Panc1 (cell line): Measurements from ENCODE around the gene MXD4. TPM values are rescaled to one million over a fixed set of nuclear protein-coding genes. Genes with fewer than 3 reads are reported as not detected.

Experiments
- ATAC-seq: fragments of 200-7000 bp; cut with Tn5 transposase; 2 replicates; pipeline ENCODE4 v1.9.1; 2020; ENCODE audit warnings: mild to moderate bottlenecking, moderate library complexity
- BruUV-seq: library from RNA; stranded (reverse); fragments of 400-500 nt; replicated peaks from 2 replicates; lab custom pipeline; 2021; lab: Mats Ljungman, UMichigan
- CTCF ChIA-PET: fragments of 300-600 bp; sonication (Branson Sonifier 250); formaldehyde crosslinking; loops from one replicate; lab custom pipeline; 2022; ENCODE audit warnings: antibody characterized with exemption; lab: Charles Lee
- POLR2A ChIA-PET: fragments of 300-600 bp; sonication (Branson Sonifier 250); formaldehyde crosslinking; loops from one replicate; lab custom pipeline; 2022; ENCODE audit warnings: antibody characterized with exemption; lab: Charles Lee
- DNase-seq: peaks from one replicate; pipeline ENCODE4 v3.0.0-alpha.2; 2010; ENCODE audit warnings: low read depth, low spot score
- H3K27ac ChIP-seq: 2 replicates; pipeline ENCODE4 v1.5.1; 2011; ENCODE audit warnings: mild to moderate bottlenecking, low read length, inconsistent platforms
- H3K27me3 ChIP-seq: fragments of 200-500 bp; sonication (Bioruptor generic); 2 replicates; pipeline ENCODE4 v1.6.0; 2014; ENCODE audit warnings: low read length, inconsistent platforms; ENCODE audit not compliant: control insufficient read depth, insufficient read depth
- H3K36me3 ChIP-seq: fragments of 200-500 bp; sonication (Bioruptor generic); 2 replicates; pipeline ENCODE4 v1.5.1; 2014; ENCODE audit warnings: inconsistent platforms, mild to moderate bottlenecking, low read length, moderate library complexity; ENCODE audit not compliant: control insufficient read depth, insufficient read depth
- H3K4me1 ChIP-seq: 2 replicates; pipeline ENCODE4 v1.5.1; 2011; ENCODE audit warnings: inconsistent platforms, mild to moderate bottlenecking, low read length, moderate library complexity; ENCODE audit not compliant: control insufficient read depth, insufficient read depth
- H3K4me3 ChIP-seq, 2 experiments: 2 replicates each; pipeline ENCODE4 v1.5.1; 2011 to 2012; ENCODE audit warnings: low read depth in 2 of 2, low read length in 2 of 2, mild to moderate bottlenecking in 2 of 2, inconsistent platforms in 1 of 2, moderate library complexity in 1 of 2
- H3K9me3 ChIP-seq: fragments of 200-500 bp; sonication (Bioruptor generic); 2 replicates; pipeline ENCODE4 v1.5.1; 2014; ENCODE audit warnings: low read depth, mild to moderate bottlenecking, inconsistent platforms, low read length, moderate library complexity; ENCODE audit not compliant: control insufficient read depth, insufficient read depth
- POLR2AphosphoS5 ChIP-seq: IDR thresholded peaks from 2 replicates; pipeline ENCODE4 v1.6.1; 2012; ENCODE audit warnings: mild to moderate bottlenecking, low read depth, low read length, moderate library complexity
- SIN3A ChIP-seq: IDR thresholded peaks from 2 replicates; pipeline ENCODE4 v1.6.1; 2012; ENCODE audit warnings: low read depth, mild to moderate bottlenecking, low read length, moderate library complexity, borderline replicate concordance; ENCODE audit not compliant: insufficient read depth
- TCF7L2 ChIP-seq: IDR thresholded peaks from 2 replicates; pipeline ENCODE4 v1.6.1; 2011; ENCODE audit warnings: mild to moderate bottlenecking, low read depth, low read length, inconsistent platforms
- in situ Hi-C: cut with HindIII; loops from 2 replicates; pipeline ENCODE4 v1.10.0; 2016; ENCODE audit warnings: low sequenced_read_pairs, low pct_unique_long_range_greater_than_20kb
- intact Hi-C: fragments of 100-400 bp; cut with micrococcal nuclease; formaldehyde crosslinking; loops from one replicate; pipeline ENCODE4 v1.10.0; 2022; ENCODE audit not compliant: unreplicated experiment
- total RNA-seq: library from RNA; stranded (reverse); gene quantifications from one replicate; pipeline ENCODE4 v1.2.1, GENCODE V29; 2021; ENCODE audit not compliant: unreplicated experiment
- TF ChIP-seq, protein P1 (sequence below), 2 experiments: IDR thresholded peaks; 2 replicates each; pipeline ENCODE4 v1.6.1; 2011 to 2012; ENCODE audit warnings: low read depth in 2 of 2, control low read depth in 1 of 2, low read length in 1 of 2, mild to moderate bottlenecking in 1 of 2, moderate library complexity in 1 of 2; ENCODE audit not compliant: insufficient read depth in 1 of 2
- TF ChIP-seq, protein P2 (sequence below): fragments of 450-650 bp; IDR thresholded peaks from 2 replicates; pipeline ENCODE4 v1.5.1; 2017; ENCODE audit warnings: mild to moderate bottlenecking

Gene MXD4
- total RNA-seq, 1 experiment from 2014 or later: 32.7 TPM

DNA sequence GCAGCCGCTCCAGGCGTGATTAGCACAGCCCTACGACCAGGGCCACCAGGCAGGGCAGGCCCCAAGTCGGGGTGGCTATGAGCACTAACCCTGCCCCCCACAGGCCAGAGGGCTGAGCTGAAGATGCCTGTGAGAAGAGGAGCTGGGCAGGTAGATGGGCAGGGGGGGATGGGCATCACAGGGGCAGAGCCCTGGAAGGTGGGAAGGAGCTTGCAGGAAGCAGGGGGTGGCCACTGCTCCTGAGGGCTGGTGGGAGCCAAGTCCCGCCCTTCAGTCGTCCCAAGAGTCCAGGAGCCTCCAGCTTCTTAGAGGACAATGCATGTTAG is 7.3 kb upstream of the MXD4 start:
- ChIA-PET POLR2A (no interaction called here), CTCF (no interaction called here)
- Histone ChIP-seq H3K4me1 (peaks cover 5% of the 10 kb centered on the region; the same call in 1 of the 2 replicates), H3K9me3 (no peaks in the 10 kb centered on the region), H3K4me3 (no peak overlapping the region), H3K27me3 (no peaks in the 10 kb centered on the region), H3K36me3 (no peaks in the 10 kb centered on the region), H3K27ac (no peak overlapping the region)
- no peak for TF ChIP-seq SIN3A
- no peak for TF ChIP-seq POLR2AphosphoS5
- TF ChIP-seq TCF7L2: no peak
- TF ChIP-seq, protein P1, sequence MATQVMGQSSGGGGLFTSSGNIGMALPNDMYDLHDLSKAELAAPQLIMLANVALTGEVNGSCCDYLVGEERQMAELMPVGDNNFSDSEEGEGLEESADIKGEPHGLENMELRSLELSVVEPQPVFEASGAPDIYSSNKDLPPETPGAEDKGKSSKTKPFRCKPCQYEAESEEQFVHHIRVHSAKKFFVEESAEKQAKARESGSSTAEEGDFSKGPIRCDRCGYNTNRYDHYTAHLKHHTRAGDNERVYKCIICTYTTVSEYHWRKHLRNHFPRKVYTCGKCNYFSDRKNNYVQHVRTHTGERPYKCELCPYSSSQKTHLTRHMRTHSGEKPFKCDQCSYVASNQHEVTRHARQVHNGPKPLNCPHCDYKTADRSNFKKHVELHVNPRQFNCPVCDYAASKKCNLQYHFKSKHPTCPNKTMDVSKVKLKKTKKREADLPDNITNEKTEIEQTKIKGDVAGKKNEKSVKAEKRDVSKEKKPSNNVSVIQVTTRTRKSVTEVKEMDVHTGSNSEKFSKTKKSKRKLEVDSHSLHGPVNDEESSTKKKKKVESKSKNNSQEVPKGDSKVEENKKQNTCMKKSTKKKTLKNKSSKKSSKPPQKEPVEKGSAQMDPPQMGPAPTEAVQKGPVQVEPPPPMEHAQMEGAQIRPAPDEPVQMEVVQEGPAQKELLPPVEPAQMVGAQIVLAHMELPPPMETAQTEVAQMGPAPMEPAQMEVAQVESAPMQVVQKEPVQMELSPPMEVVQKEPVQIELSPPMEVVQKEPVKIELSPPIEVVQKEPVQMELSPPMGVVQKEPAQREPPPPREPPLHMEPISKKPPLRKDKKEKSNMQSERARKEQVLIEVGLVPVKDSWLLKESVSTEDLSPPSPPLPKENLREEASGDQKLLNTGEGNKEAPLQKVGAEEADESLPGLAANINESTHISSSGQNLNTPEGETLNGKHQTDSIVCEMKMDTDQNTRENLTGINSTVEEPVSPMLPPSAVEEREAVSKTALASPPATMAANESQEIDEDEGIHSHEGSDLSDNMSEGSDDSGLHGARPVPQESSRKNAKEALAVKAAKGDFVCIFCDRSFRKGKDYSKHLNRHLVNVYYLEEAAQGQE (IDR thresholded peaks at IDR 0.05; ENCODE audit: insufficient read depth in 1 of 2, low read depth in 2 of 2, low read length in 1 of 2): no peak
- TF ChIP-seq, protein P2, sequence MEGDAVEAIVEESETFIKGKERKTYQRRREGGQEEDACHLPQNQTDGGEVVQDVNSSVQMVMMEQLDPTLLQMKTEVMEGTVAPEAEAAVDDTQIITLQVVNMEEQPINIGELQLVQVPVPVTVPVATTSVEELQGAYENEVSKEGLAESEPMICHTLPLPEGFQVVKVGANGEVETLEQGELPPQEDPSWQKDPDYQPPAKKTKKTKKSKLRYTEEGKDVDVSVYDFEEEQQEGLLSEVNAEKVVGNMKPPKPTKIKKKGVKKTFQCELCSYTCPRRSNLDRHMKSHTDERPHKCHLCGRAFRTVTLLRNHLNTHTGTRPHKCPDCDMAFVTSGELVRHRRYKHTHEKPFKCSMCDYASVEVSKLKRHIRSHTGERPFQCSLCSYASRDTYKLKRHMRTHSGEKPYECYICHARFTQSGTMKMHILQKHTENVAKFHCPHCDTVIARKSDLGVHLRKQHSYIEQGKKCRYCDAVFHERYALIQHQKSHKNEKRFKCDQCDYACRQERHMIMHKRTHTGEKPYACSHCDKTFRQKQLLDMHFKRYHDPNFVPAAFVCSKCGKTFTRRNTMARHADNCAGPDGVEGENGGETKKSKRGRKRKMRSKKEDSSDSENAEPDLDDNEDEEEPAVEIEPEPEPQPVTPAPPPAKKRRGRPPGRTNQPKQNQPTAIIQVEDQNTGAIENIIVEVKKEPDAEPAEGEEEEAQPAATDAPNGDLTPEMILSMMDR: no peak
- BruUV-seq: no TSS peak
- no peak for ATAC-seq
- DNase-seq: no peak
- intact Hi-C loops (no loop called here), in situ Hi-C loops (no loop called here)

DNA sequence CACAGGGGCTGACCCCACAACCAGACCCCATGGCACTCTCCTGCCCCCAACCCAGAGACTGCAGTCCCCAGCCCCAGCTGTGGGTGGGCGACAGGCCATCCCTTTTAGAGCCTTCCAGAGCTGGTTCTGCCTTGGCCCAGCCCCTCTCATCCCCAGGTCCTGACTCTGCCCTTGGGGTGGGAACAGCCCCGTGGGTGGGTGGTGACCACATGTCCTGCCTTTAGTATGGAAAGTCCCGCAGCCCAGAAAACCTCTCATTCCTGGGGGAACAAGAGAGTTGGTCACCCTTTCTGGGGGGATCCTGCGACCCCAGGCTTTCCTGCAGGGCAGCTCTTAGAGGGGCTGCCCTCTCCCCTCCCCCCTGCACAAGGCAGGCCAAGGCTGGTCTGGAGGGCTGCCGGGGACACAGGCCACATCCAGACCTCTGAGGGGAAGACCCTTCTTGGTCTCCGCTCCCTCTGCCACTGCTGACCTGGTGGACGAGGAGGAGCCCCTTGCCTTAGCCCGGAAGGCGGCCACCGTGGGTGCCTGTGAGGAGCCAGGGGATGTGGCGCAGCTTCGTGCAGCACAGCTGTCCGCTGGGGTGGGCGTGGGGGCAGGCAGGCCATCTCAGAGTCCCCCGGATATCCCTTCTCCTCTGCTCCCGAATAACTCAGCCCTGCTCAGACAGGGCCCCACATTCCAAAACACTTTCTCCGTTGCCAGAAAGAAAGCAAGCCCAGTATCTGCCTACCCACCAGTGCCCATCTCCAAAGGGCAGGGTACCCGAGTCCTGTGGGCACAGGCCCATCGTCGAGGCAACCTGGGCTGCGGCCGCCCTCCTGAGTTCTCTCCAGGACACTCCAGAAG is 6.7 kb upstream of the MXD4 start:
- DNase-seq: no peak
- CTCF ChIA-PET: no interaction called here
- no TSS peak for BruUV-seq
- intact Hi-C loops (no loop called here), in situ Hi-C loops (no loop called here)
- no peaks in the 10 kb centered on the region for H3K36me3 ChIP-seq
- H3K4me3 ChIP-seq: no peak overlapping the region
- no peaks in the 10 kb centered on the region for H3K9me3 ChIP-seq
- no peaks in the 10 kb centered on the region for H3K27me3 ChIP-seq
- POLR2A ChIA-PET: no interaction called here
- TF ChIP-seq SIN3A (no peak), POLR2AphosphoS5 (no peak)
- H3K4me1 ChIP-seq: peaks cover 5% of the 10 kb centered on the region; the same call in 1 of the 2 replicates
- no peak overlapping the region for H3K27ac ChIP-seq
- ATAC-seq: no peak

DNA sequence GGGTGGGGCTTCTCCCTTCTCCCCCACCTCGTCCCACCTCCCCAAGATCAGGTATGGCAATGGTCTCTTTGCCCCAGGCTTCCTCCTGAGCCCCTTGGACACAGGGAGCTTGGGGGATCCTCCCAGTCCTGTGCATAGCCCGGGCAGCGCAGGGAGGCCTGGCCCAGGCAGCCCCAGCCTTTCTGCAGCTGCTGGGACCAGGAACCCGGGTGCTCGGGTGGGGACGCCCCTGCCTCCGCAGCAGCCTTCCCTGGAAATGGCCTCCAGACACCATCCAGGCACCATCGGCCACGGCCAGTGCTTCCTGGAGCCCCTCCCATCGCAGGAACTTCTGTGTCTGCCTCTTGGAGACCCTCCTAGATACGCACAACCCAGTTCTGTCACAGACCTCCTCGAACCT is 5.9 kb upstream of the MXD4 start:
- H3K27ac ChIP-seq: no peak overlapping the region
- no peaks in the 10 kb centered on the region for H3K27me3 ChIP-seq
- no peak overlapping the region for H3K4me3 ChIP-seq
- no peaks in the 10 kb centered on the region for H3K9me3 ChIP-seq
- in situ Hi-C loops: no loop called here
- POLR2A ChIA-PET: no interaction called here
- no peaks in the 10 kb centered on the region for H3K36me3 ChIP-seq
- intact Hi-C loops: no loop called here
- DNase-seq (no peak), ATAC-seq (no peak)
- H3K4me1 ChIP-seq: peaks cover 5% of the 10 kb centered on the region; the same call in 1 of the 2 replicates
- TF ChIP-seq, protein P2: no peak
- TF ChIP-seq TCF7L2 (no peak), SIN3A (no peak), POLR2AphosphoS5 (no peak)
- TF ChIP-seq, protein P1 (IDR thresholded peaks at IDR 0.05; ENCODE audit: insufficient read depth in 1 of 2, low read depth in 2 of 2, low read length in 1 of 2): no peak
- CTCF ChIA-PET: no interaction called here
- no TSS peak for BruUV-seq
